ENCODE data around the gene ALDH1L1.

The ALDH1L1 gene

GRCh38 chr3:126106336-126107202, 73.8 kb downstream of the ALDH1L1 start:
- POLR2A ChIA-PET = no interaction called here
- no peak for DNase-seq (ENCODE audit: extremely low spot score)
- TF ChIP-seq FOXA1 (IDR thresholded peaks at IDR 0.05) (no peak), FOXK2 (IDR thresholded peaks at IDR 0.05) (no peak), LEF1 (IDR thresholded peaks at IDR 0.05; ENCODE audit: borderline replicate concordance) (no peak), SUZ12 (IDR thresholded peaks at IDR 0.05) (no peak)
- CTCF ChIA-PET = no interaction called here

GRCh38 chr3:126105691-126106187, 74.6 kb downstream of the ALDH1L1 start:
- ChIA-PET POLR2A (no interaction called here), CTCF (no interaction called here)
- TF ChIP-seq NFRKB (IDR thresholded peaks at IDR 0.05) = no peak
- DNase-seq (ENCODE audit: extremely low spot score) = no peak

- no peak for TF ChIP-seq PKNOX1 (IDR thresholded peaks at IDR 0.05)
- TF ChIP-seq L3MBTL2 (conservative IDR thresholded peaks at IDR 0.05) = no peak
- no peak for TF ChIP-seq CTBP1 (IDR thresholded peaks at IDR 0.05; ENCODE audit: borderline replicate concordance)
- no peak for TF ChIP-seq ZNF384 (IDR thresholded peaks at IDR 0.05)
- no peak for TF ChIP-seq HDGF (IDR thresholded peaks at IDR 0.05; ENCODE audit: borderline replicate concordance)
- TF ChIP-seq TARDBP (IDR thresholded peaks at IDR 0.05) = no peak
- no peak for TF ChIP-seq FOXK2 (IDR thresholded peaks at IDR 0.05)
- no peak for TF ChIP-seq SUZ12 (IDR thresholded peaks at IDR 0.05)
- no peak for TF ChIP-seq SP1 (IDR thresholded peaks at IDR 0.05)
- TF ChIP-seq FOXA1 (IDR thresholded peaks at IDR 0.05) = no peak
- no peak for TF ChIP-seq LEF1 (IDR thresholded peaks at IDR 0.05; ENCODE audit: borderline replicate concordance)
- TF ChIP-seq BHLHE40 (IDR thresholded peaks at IDR 0.05; ENCODE audit: borderline replicate concordance) = no peak
- TF ChIP-seq ELF4 (IDR thresholded peaks at IDR 0.05) = no peak
- TF ChIP-seq NFRKB (IDR thresholded peaks at IDR 0.05) = no peak
- no peak for TF ChIP-seq ARNT (IDR thresholded peaks at IDR 0.05)
- TF ChIP-seq FOXM1 (IDR thresholded peaks at IDR 0.05; ENCODE audit: borderline replicate concordance) = no peak
- DNase-seq (ENCODE audit: extremely low spot score) = no peak
- ChIA-PET CTCF (no interaction called here), POLR2A (no interaction called here)
Measured at GRCh38 chr3:126104742-126105605, 75.4 kb downstream of the ALDH1L1 start.

GRCh38 chr3:126104028-126104635, 76.3 kb downstream of the ALDH1L1 start:
- CTCF ChIA-PET = interaction anchor here (1.0 to 1.4 kb wide), 2 partner anchors 29 to 111 kb away, joined by 3 to 4 read pairs; no protein-coding TSS in a partner anchor
- DNase-seq (ENCODE audit: extremely low spot score) = no peak
- TF ChIP-seq HDGF (IDR thresholded peaks at IDR 0.05; ENCODE audit: borderline replicate concordance) = no peak
- no peak for TF ChIP-seq FOXA1 (IDR thresholded peaks at IDR 0.05)
- no peak for TF ChIP-seq CTBP1 (IDR thresholded peaks at IDR 0.05; ENCODE audit: borderline replicate concordance)
- TF ChIP-seq BHLHE40 (IDR thresholded peaks at IDR 0.05; ENCODE audit: borderline replicate concordance) = no peak
- no peak for TF ChIP-seq SUZ12 (IDR thresholded peaks at IDR 0.05)
- TF ChIP-seq ARNT (IDR thresholded peaks at IDR 0.05) = no peak
- no peak for TF ChIP-seq FOXM1 (IDR thresholded peaks at IDR 0.05; ENCODE audit: borderline replicate concordance)
- TF ChIP-seq L3MBTL2 (conservative IDR thresholded peaks at IDR 0.05) = no peak
- TF ChIP-seq ZNF384 (IDR thresholded peaks at IDR 0.05) = no peak
- no peak for TF ChIP-seq TARDBP (IDR thresholded peaks at IDR 0.05)
- no peak for TF ChIP-seq ELF4 (IDR thresholded peaks at IDR 0.05)
- TF ChIP-seq LEF1 (IDR thresholded peaks at IDR 0.05; ENCODE audit: borderline replicate concordance) = no peak
- TF ChIP-seq NFRKB (IDR thresholded peaks at IDR 0.05) = no peak
- no peak for TF ChIP-seq PKNOX1 (IDR thresholded peaks at IDR 0.05)
- TF ChIP-seq SP1 (IDR thresholded peaks at IDR 0.05) = no peak
- no peak for TF ChIP-seq FOXK2 (IDR thresholded peaks at IDR 0.05)
- POLR2A ChIA-PET = no interaction called here

GRCh38 chr3:126103121-126104027, 77.0 kb downstream of the ALDH1L1 start:
- CTCF ChIA-PET = interaction anchor here (0.7 to 1.4 kb wide), 3 partner anchors 30 to 111 kb away, joined by 3 to 4 read pairs (median 3); no protein-coding TSS in a partner anchor
- POLR2A ChIA-PET = interaction anchor here (1.2 kb wide), 1 partner anchor 19 kb away, joined by 4 read pairs; the partner anchor contains the start of gene SLC41A3
- DNase-seq (ENCODE audit: extremely low spot score) = no peak

More at GRCh38 chr3:126103121-126104027, 77.0 kb downstream of the ALDH1L1 start:
- no peak for TF ChIP-seq SP1 (IDR thresholded peaks at IDR 0.05)

Measured in HEK293T (cell line).